Colonic mucosa (tissue), 4 donors: ENCODE results near the gene SHISA5. TPM values are rescaled to one million over a fixed set of nuclear protein-coding genes. Genes with fewer than 3 reads are reported as not detected.
A peak's percentile ranks its signal among the peaks of the same experiment; 100 is the strongest.

ENCODE experiments used
- DNase-seq: peaks from one replicate; pipeline ENCODE4 v3.0.0-alpha.2; 2020
- H3K27ac ChIP-seq: fragments of 200-600 bp; one replicate; pipeline ENCODE4 v1.8.0; 2021
- H3K27me3 ChIP-seq: fragments of 200-600 bp; one replicate; pipeline ENCODE4 v1.8.0; 2021
- H3K36me3 ChIP-seq: fragments of 200-600 bp; one replicate; pipeline ENCODE4 v1.8.0; 2021
- H3K4me1 ChIP-seq: fragments of 200-600 bp; one replicate; pipeline ENCODE4 v1.8.0; 2021; ENCODE audit warnings: mild to moderate bottlenecking
- H3K4me3 ChIP-seq: fragments of 200-600 bp; one replicate; pipeline ENCODE4 v1.8.0; 2021
- H3K9ac ChIP-seq, 2 donors: one replicate each; pipeline ENCODE4 v1.7.0; 2013; ENCODE audit warnings: control low read depth in 2 of 2, low read depth in 2 of 2, low read length in 2 of 2
- H3K9me3 ChIP-seq: fragments of 200-600 bp; one replicate; pipeline ENCODE4 v1.8.0; 2021
- intact Hi-C: fragments of 100-400 bp; cut with DNase I; formaldehyde crosslinking; loops from one replicate; pipeline ENCODE4 v1.14.1; 2022
- total RNA-seq, 2 donors: library from RNA; stranded (reverse); fragmentation: NEBNext Ultra II Directional in 1 of 2; extraction: Animal tissue kit (Norgen Biotek cat#: 25700) in 1 of 2; gene quantifications; one replicate each; pipeline ENCODE4 v1.2.1, GENCODE V29; 2021
- TF ChIP-seq, protein P1 (sequence below): fragments of 200-600 bp; IDR thresholded peaks from one replicate; pipeline ENCODE4 v1.8.0; 2022; ENCODE audit warnings: antibody characterized with exemption, mild to moderate bottlenecking
- donor health status: healthy.
- donor health status: DM: no; HTN: no; CAD: no.
- donor health status: DM: no; HTN: no; CAD: no.

Gene SHISA5
- total RNA-seq, 2 donors from 2014 or later: 115 to 123 TPM

DNA sequence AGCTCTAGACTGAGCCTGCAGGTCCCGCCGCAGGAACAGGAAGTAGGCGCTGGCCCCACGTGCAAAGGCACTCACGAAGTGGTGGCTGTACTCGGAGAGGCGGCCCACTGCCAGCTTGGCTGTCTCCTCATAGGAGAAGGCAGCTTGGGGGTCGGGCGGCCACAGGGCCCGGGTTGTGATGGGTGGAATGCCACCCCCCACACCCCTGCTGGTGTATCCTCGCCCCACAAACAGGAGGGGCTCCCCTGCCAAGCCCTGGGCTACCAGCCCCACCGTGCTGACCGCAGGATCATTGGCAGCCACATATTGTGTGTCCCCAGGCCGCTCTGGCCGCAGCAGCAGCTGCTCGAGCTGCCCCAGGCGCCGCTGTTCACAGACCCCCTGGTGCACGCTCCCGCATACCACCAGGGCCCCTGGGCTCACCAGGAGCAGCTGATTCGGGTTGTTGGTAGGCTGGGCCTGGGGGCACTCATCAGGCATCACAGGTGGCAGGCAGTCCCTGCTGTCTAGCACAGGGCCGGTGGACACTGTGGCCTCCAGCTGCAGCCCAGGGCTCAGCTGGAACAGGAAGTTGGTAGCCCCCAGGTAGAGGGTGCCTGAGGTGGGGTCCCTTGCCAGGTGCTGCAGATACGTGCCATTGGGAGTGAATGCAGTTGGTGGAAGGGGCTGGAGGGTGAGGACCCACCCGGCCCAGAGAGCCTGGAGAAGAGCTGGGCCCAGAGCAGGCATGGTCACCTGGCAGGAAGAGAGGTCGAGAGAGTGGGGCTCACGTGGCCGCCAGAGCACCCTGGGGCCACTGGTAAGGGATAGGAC, 79.9 kb downstream of the SHISA5 start:
- no peak for DNase-seq
- H3K4me1 ChIP-seq: peaks cover 10% of the 10 kb centered on the region
- TF ChIP-seq, protein P1, sequence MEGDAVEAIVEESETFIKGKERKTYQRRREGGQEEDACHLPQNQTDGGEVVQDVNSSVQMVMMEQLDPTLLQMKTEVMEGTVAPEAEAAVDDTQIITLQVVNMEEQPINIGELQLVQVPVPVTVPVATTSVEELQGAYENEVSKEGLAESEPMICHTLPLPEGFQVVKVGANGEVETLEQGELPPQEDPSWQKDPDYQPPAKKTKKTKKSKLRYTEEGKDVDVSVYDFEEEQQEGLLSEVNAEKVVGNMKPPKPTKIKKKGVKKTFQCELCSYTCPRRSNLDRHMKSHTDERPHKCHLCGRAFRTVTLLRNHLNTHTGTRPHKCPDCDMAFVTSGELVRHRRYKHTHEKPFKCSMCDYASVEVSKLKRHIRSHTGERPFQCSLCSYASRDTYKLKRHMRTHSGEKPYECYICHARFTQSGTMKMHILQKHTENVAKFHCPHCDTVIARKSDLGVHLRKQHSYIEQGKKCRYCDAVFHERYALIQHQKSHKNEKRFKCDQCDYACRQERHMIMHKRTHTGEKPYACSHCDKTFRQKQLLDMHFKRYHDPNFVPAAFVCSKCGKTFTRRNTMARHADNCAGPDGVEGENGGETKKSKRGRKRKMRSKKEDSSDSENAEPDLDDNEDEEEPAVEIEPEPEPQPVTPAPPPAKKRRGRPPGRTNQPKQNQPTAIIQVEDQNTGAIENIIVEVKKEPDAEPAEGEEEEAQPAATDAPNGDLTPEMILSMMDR: no peak
- H3K9me3 ChIP-seq: no peaks in the 10 kb centered on the region
- no peak overlapping the region for H3K27ac ChIP-seq
- H3K36me3 ChIP-seq: no peaks in the 10 kb centered on the region
- intact Hi-C loops: no loop called here
- H3K4me3 ChIP-seq: no peak overlapping the region
- H3K27me3 ChIP-seq: no peaks in the 10 kb centered on the region
- H3K9ac ChIP-seq: no peak overlapping the region

GRCh38 chr3:48423241-48423882, 80.6 kb downstream of the SHISA5 start:
- TF ChIP-seq, protein P1: no peak
- Histone ChIP-seq H3K36me3 (no peaks in the 10 kb centered on the region), H3K27ac (no peak overlapping the region), H3K27me3 (no peaks in the 10 kb centered on the region), H3K9ac (no peak overlapping the region), H3K4me3 (no peak overlapping the region), H3K4me1 (peaks cover 10% of the 10 kb centered on the region), H3K9me3 (no peaks in the 10 kb centered on the region)
- DNase-seq: no peak
- intact Hi-C loops: no loop called here

DNA sequence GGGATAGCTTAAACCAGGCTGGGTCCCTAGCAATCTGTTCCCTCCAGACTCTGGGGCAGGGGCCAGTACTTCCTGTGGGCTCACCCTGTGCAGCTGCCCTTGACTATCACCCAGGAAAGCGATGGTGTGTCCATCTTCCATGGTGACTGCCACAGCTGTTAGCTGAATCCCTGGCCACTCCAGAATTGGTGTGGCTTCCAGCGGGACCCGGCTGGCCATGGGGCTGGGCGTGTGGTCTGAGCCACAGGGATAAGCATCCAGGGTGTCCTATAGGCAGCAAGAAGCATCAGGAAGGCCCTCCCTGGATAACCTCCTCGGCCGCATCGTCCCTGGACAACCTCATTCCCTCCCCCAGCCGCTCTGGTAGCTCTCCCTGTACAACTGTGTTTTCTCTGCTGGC, 81.3 kb downstream of the SHISA5 start:
- Histone ChIP-seq H3K9me3 (no peaks in the 10 kb centered on the region), H3K27me3 (no peaks in the 10 kb centered on the region), H3K4me1 (peaks cover 10% of the 10 kb centered on the region), H3K36me3 (no peaks in the 10 kb centered on the region), H3K9ac (peak overlapping the region in 1 of 2 donors; percentile 19), H3K27ac (no peak overlapping the region), H3K4me3 (no peak overlapping the region)
- intact Hi-C loops: no loop called here
- DNase-seq: no peak
- TF ChIP-seq, protein P1: no peak

GRCh38 chr3:48422272-48422671, 81.7 kb downstream of the SHISA5 start:
- Histone ChIP-seq H3K9me3 (no peaks in the 10 kb centered on the region), H3K4me3 (no peak overlapping the region), H3K36me3 (no peaks in the 10 kb centered on the region), H3K4me1 (peaks cover 10% of the 10 kb centered on the region), H3K27ac (no peak overlapping the region), H3K9ac (peak overlapping the region in 1 of 2 donors; percentile 19), H3K27me3 (no peaks in the 10 kb centered on the region)
- intact Hi-C loops: no loop called here
- DNase-seq: no peak
- TF ChIP-seq, protein P1: no peak

- Histone ChIP-seq H3K9ac (no peak overlapping the region), H3K27me3 (no peaks in the 10 kb centered on the region), H3K36me3 (no peaks in the 10 kb centered on the region), H3K9me3 (no peaks in the 10 kb centered on the region), H3K4me1 (no peaks in the 10 kb centered on the region), H3K27ac (no peak overlapping the region), H3K4me3 (no peak overlapping the region)
- intact Hi-C loops: no loop called here
- TF ChIP-seq, protein P1: no peak
- DNase-seq: no peak
Measured at GRCh38 chr3:48420561-48420960, 83.4 kb downstream of the SHISA5 start.
